ENCODE results near the gene CXCL6.

Gene CXCL6

DNA sequence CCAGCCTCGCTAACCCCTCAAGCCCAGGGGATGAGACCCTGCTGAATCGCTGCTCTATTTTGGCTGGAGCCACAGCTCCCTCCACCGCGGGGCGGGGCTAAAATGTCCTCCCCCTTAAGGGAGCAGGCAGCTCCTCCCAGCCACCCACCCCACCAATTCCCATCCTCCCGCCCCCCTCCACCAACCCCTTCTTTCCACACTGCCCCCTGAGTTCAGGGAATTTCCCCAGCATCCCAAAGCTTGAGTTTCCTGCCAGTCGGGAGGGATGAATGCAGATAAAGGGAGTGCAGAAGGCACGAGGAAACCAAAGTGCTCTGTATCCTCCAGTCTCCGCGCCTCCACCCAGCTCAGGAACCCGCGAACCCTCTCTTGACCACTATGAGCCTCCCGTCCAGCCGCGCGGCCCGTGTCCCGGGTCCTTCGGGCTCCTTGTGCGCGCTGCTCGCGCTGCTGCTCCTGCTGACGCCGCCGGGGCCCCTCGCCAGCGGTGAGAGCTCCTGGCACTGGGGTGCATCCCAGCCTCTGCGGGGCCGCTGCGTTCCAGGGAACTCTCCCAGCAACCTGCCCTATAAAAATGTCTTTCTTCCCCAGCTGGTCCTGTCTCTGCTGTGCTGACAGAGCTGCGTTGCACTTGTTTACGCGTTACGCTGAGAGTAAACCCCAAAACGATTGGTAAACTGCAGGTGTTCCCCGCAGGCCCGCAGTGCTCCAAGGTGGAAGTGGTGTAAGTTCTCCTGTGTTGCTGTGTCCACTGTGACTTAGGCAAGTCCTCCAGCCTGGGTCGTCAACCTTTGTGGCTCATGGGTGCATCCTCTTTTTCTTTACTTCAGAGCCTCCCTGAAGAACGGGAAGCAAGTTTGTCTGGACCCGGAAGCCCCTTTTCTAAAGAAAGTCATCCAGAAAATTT, at the start of gene CXCL6:
CXCL6 (plus strand) TSS at position 306 of the 907 bp plus-strand sequence; CDS start at position 379, 73 bp downstream.
- no peak within 1 kb of the TSS for H3K9ac ChIP-seq (ENCODE audit: low read length)
- H3K4me1 ChIP-seq (ENCODE audit: control insufficient read depth, insufficient read depth, low read length): no peaks in the 10 kb centered on the region
- no peak within 1 kb of the TSS for H3K27ac ChIP-seq (ENCODE audit: low read depth, low read length)
- no peaks in the 10 kb centered on the region for H3K36me3 ChIP-seq (ENCODE audit: control insufficient read depth, insufficient read depth, low read length)
- peak within 1 kb of the TSS; percentile 14 for H3K4me3 ChIP-seq (ENCODE audit: low read length)
- no peaks in the 10 kb centered on the region for H3K27me3 ChIP-seq (ENCODE audit: control insufficient read depth, insufficient read depth, low read length)

DNA sequence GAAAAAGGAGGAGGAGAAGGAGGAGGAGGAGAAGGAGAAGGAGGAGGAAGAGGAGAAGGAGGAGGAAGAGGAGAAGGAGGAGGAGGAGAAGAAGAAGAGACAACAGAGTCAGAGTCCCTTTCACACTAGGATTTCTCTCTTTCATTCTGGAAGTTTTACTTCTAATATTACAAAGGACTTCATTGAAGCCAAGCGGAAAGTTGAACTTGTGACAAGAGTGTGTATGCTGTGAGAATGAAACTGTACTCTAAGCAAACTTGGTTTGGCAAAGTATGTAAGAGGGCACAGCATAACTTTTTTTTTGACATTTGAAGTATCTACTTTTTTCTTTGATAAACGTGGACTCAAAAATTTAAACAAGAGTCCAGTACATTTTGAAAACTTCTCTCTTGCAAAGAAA, 48.1 kb upstream of the CXCL6 start:
- no peak overlapping the region for H3K27ac ChIP-seq (ENCODE audit: low read depth, low read length)
- no peaks in the 10 kb centered on the region for H3K36me3 ChIP-seq (ENCODE audit: control insufficient read depth, insufficient read depth, low read length)
- H3K27me3 ChIP-seq (ENCODE audit: control insufficient read depth, insufficient read depth, low read length): no peaks in the 10 kb centered on the region
- H3K4me1 ChIP-seq (ENCODE audit: control insufficient read depth, insufficient read depth, low read length): no peaks in the 10 kb centered on the region
- H3K9ac ChIP-seq (ENCODE audit: low read length): no peak overlapping the region
- H3K4me3 ChIP-seq (ENCODE audit: low read length): no peak overlapping the region

DNA sequence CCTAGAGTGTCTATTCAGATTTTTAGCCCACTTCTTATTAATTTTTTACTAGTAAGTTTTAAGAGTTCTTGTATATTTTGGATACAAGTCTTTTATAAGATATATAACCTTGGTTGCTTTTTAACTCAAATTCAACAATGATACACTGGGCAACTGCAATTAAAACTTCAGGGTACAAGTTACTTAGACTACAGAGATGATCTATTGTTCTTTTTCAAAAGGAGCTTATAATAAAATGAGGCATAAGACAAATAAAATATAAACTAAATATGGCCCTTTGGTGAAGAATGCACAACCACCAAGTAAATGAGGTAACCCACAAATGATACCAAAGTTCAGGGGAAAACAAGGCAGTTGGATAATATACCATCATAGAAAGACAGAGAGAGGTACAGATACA, 37.6 kb upstream of the CXCL6 start:
- Histone ChIP-seq H3K9ac (ENCODE audit: low read length) (no peak overlapping the region), H3K4me3 (ENCODE audit: low read length) (no peak overlapping the region), H3K27ac (ENCODE audit: low read depth, low read length) (no peak overlapping the region), H3K27me3 (ENCODE audit: control insufficient read depth, insufficient read depth, low read length) (no peaks in the 10 kb centered on the region), H3K4me1 (ENCODE audit: control insufficient read depth, insufficient read depth, low read length) (no peaks in the 10 kb centered on the region), H3K36me3 (ENCODE audit: control insufficient read depth, insufficient read depth, low read length) (no peaks in the 10 kb centered on the region)

DNA sequence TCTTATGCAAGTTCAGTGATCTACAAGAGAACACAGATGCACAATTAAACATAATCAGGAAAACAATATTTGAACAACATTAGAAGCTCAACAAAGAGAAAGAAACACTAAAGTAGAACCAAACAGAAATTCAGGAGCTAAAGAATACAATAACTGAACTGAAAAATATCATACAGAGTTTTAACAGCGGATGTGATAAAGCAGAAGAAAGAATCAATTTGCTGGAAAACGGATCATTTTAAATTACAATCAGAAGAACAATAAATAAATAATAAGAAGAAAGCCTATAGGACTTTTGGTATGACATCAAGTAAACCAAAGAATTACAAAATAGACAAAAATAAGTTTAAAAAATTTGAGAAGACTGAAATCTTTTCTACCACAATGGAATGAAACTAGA, 36.3 kb upstream of the CXCL6 start:
- Histone ChIP-seq H3K27me3 (ENCODE audit: control insufficient read depth, insufficient read depth, low read length) (no peaks in the 10 kb centered on the region), H3K36me3 (ENCODE audit: control insufficient read depth, insufficient read depth, low read length) (no peaks in the 10 kb centered on the region), H3K4me3 (ENCODE audit: low read length) (no peak overlapping the region), H3K9ac (ENCODE audit: low read length) (no peak overlapping the region), H3K27ac (ENCODE audit: low read depth, low read length) (no peak overlapping the region), H3K4me1 (ENCODE audit: control insufficient read depth, insufficient read depth, low read length) (no peaks in the 10 kb centered on the region)

DNA sequence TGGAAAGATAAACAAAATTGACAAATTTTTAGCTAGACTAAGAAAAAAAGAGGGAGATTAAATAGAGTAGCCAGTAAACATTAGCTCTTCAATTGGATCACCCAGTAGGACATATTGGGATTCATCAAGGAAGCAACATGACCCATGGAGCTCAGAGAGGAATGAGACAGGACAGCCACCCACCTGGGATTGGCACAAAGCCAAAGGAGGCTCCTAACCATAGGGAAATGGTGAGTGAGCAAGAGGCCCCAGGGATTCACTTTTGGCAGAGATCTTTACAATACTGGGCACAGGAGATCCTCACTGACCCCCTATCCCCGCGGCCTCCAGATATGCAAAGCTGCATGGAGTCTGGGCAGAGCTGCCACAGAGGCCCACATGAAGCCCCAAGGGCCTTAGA, 34.8 kb upstream of the CXCL6 start:
- H3K36me3 ChIP-seq (ENCODE audit: control insufficient read depth, insufficient read depth, low read length): no peaks in the 10 kb centered on the region
- no peaks in the 10 kb centered on the region for H3K4me1 ChIP-seq (ENCODE audit: control insufficient read depth, insufficient read depth, low read length)
- no peak overlapping the region for H3K27ac ChIP-seq (ENCODE audit: low read depth, low read length)
- no peak overlapping the region for H3K4me3 ChIP-seq (ENCODE audit: low read length)
- no peak overlapping the region for H3K9ac ChIP-seq (ENCODE audit: low read length)
- no peaks in the 10 kb centered on the region for H3K27me3 ChIP-seq (ENCODE audit: control insufficient read depth, insufficient read depth, low read length)

DNA sequence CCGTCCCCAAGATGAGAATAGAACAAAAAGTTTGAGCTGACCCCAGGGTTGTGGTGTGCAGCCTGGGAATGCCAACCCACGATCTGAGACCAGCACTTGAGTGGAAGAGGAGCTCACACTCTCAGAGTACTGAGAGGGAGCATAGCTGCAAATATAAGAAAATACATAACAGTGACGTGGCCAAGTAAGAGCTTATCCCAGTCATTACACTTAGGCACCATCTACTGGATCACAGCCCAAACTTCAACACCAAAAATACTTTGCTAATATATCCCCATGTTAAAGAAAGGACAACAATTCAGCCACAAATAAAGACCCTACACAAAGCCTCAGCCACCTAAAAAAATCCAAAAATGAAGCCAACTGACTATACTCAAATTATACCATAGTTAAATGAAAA, 33.3 kb upstream of the CXCL6 start:
- Histone ChIP-seq H3K9ac (ENCODE audit: low read length) (no peak overlapping the region), H3K27ac (ENCODE audit: low read depth, low read length) (no peak overlapping the region), H3K36me3 (ENCODE audit: control insufficient read depth, insufficient read depth, low read length) (no peaks in the 10 kb centered on the region), H3K4me3 (ENCODE audit: low read length) (no peak overlapping the region), H3K27me3 (ENCODE audit: control insufficient read depth, insufficient read depth, low read length) (no peaks in the 10 kb centered on the region), H3K4me1 (ENCODE audit: control insufficient read depth, insufficient read depth, low read length) (no peaks in the 10 kb centered on the region)

DNA sequence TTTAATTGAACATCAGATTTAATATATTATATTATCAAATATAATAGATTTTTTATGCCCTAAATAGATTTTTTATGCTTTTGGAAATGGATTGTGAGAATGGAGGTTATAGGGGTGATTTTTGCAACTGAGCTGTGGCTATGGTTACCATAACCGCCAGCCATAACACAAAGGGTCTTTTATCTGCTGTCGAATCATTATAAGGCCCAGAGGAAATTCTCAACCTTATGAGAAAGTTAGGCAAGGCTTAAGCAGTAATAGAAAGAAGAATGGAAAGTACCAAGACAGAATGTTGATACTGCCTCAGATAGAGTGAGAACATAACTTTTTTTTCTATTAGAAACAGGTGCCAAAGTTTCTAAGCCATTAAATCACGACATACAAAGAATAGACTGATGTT, 26.3 kb upstream of the CXCL6 start:
- H3K27ac ChIP-seq (ENCODE audit: low read depth, low read length): no peak overlapping the region
- no peak overlapping the region for H3K4me3 ChIP-seq (ENCODE audit: low read length)
- no peaks in the 10 kb centered on the region for H3K36me3 ChIP-seq (ENCODE audit: control insufficient read depth, insufficient read depth, low read length)
- H3K4me1 ChIP-seq (ENCODE audit: control insufficient read depth, insufficient read depth, low read length): no peaks in the 10 kb centered on the region
- H3K9ac ChIP-seq (ENCODE audit: low read length): no peak overlapping the region
- no peaks in the 10 kb centered on the region for H3K27me3 ChIP-seq (ENCODE audit: control insufficient read depth, insufficient read depth, low read length)

DNA sequence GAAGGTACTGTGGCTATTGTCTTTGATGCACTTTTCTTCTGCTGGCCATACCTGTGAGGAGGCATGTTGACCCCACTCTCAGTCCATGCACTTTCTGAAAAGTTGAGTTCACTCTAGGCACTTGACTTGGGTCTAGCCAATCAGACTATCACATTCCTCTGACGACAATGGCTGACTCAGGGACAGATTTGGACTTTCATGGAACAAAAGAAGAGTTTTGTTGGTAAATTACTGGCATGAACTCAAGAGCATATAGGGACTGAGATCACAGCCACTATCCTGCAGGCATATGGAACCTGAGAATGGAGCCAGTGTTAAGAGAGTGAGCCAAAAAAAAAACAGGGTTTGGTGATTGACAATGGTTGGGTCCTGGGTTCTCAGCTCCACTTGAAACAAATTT, 24.6 kb upstream of the CXCL6 start:
- Histone ChIP-seq H3K27me3 (ENCODE audit: control insufficient read depth, insufficient read depth, low read length) (no peaks in the 10 kb centered on the region), H3K36me3 (ENCODE audit: control insufficient read depth, insufficient read depth, low read length) (no peaks in the 10 kb centered on the region), H3K4me1 (ENCODE audit: control insufficient read depth, insufficient read depth, low read length) (no peaks in the 10 kb centered on the region), H3K9ac (ENCODE audit: low read length) (no peak overlapping the region), H3K4me3 (ENCODE audit: low read length) (no peak overlapping the region), H3K27ac (ENCODE audit: low read depth, low read length) (no peak overlapping the region)

DNA sequence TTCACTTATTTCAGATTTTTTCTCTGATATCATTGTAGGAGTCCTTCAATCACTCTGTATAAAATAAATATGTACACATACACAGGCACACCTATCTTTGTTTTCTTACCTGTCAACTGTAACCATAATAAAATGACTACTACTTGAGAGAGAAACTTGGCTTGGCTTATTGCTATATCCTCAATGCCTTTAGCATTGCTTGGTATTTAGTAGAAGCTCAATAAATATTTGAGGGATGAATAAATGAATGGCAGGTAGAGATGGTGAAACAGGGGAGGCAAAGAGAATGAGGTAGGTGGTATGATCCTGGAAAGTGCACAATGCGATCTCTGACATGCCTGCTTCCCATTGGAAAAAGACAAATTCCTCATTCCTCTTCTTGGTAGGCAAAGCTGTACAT, 21.8 kb upstream of the CXCL6 start:
- no peak overlapping the region for H3K4me3 ChIP-seq (ENCODE audit: low read length)

DNA sequence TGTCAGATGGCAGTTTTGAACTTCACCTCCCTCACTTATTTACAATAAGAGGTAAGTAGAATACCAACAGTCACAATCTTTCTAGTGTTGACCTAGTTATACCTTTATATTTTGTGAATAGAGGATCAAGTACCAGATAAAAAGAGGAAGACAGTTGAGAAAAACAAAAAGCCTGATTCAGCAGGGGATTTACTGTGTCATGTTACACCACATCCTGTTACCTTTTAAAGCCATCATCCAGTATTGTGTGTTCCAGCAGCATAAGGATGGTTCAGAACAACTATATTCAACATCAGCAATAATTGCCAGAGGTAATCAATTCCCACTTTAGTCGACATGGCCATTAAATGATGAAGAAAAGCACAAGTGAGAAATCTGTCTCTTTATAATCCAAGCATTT, 21.3 kb upstream of the CXCL6 start:
- H3K9ac ChIP-seq (ENCODE audit: low read length): no peak overlapping the region
- H3K4me1 ChIP-seq (ENCODE audit: control insufficient read depth, insufficient read depth, low read length): no peaks in the 10 kb centered on the region
- no peaks in the 10 kb centered on the region for H3K27me3 ChIP-seq (ENCODE audit: control insufficient read depth, insufficient read depth, low read length)
- H3K27ac ChIP-seq (ENCODE audit: low read depth, low read length): no peak overlapping the region
- H3K36me3 ChIP-seq (ENCODE audit: control insufficient read depth, insufficient read depth, low read length): no peaks in the 10 kb centered on the region
- H3K4me3 ChIP-seq (ENCODE audit: low read length): no peak overlapping the region

More for the DNA sequence above, 21.8 kb upstream of the CXCL6 start:
- Histone ChIP-seq H3K36me3 (ENCODE audit: control insufficient read depth, insufficient read depth, low read length) (no peaks in the 10 kb centered on the region), H3K9ac (ENCODE audit: low read length) (no peak overlapping the region), H3K4me1 (ENCODE audit: control insufficient read depth, insufficient read depth, low read length) (no peaks in the 10 kb centered on the region), H3K27me3 (ENCODE audit: control insufficient read depth, insufficient read depth, low read length) (no peaks in the 10 kb centered on the region), H3K27ac (ENCODE audit: low read depth, low read length) (no peak overlapping the region)

DNA sequence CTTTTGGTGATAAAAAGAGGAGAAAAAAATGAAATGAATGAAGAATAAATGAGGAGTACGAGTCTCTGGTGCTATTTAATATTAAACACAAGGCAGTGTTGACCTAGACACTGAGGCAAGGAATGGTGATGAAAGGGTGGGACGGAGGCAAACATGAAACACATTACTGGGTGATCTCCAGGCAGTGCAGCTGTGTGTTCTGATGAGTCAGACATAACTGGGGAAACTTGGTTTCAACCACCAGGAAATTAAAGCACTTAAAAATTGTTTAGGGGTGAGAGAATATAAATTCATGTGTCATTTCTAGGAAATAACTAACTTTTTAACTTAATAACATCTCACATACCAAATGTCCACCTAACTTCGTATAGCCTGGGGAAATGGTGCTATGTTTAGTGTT, 19.7 kb upstream of the CXCL6 start:
- no peak overlapping the region for H3K9ac ChIP-seq (ENCODE audit: low read length)
- H3K27ac ChIP-seq (ENCODE audit: low read depth, low read length): no peak overlapping the region
- H3K4me1 ChIP-seq (ENCODE audit: control insufficient read depth, insufficient read depth, low read length): no peaks in the 10 kb centered on the region
- H3K4me3 ChIP-seq (ENCODE audit: low read length): no peak overlapping the region
- no peaks in the 10 kb centered on the region for H3K27me3 ChIP-seq (ENCODE audit: control insufficient read depth, insufficient read depth, low read length)
- H3K36me3 ChIP-seq (ENCODE audit: control insufficient read depth, insufficient read depth, low read length): no peaks in the 10 kb centered on the region

DNA sequence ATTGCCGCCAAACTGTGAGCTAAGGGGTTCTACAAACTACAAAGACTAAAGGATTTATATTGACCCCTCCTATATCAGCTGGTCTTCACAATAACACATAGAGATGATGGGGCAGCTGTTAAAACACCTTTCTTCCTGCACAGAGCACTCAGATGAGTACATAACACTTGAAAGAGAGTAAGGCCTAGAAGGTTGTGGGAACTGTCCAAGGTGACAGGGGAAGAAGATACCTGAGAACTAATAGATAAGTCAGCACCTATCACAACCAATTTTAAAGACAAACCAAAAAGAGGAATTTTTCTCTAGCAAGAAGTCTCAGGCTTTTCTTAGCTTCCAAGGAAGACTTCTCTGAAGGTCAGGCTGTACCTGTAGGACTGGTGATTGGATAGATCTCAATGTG, 19.1 kb upstream of the CXCL6 start:
- no peak overlapping the region for H3K4me3 ChIP-seq (ENCODE audit: low read length)
- H3K27ac ChIP-seq (ENCODE audit: low read depth, low read length): no peak overlapping the region
- H3K27me3 ChIP-seq (ENCODE audit: control insufficient read depth, insufficient read depth, low read length): no peaks in the 10 kb centered on the region
- H3K9ac ChIP-seq (ENCODE audit: low read length): no peak overlapping the region
- H3K36me3 ChIP-seq (ENCODE audit: control insufficient read depth, insufficient read depth, low read length): no peaks in the 10 kb centered on the region
- no peaks in the 10 kb centered on the region for H3K4me1 ChIP-seq (ENCODE audit: control insufficient read depth, insufficient read depth, low read length)

DNA sequence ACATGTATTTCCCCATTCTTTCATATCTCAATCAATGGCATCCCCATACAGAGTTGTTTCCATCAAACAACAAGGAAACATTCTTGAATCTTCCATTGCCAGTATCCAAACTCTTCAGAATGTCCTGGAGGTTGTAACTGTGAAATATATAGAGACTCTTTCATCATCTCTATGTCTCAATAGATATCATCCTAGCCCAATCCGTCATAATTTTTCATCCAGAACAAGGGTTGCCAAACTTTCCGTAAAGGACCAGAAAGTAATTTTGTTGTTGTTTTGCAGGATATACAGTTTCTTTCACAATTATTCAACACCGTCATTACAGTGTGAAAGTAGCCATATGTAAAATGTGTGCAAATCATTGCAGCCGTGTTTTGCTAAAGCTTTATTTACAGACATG, 15.2 kb upstream of the CXCL6 start:
- no peak overlapping the region for H3K4me3 ChIP-seq (ENCODE audit: low read length)
- no peaks in the 10 kb centered on the region for H3K27me3 ChIP-seq (ENCODE audit: control insufficient read depth, insufficient read depth, low read length)
- no peaks in the 10 kb centered on the region for H3K4me1 ChIP-seq (ENCODE audit: control insufficient read depth, insufficient read depth, low read length)
- H3K9ac ChIP-seq (ENCODE audit: low read length): no peak overlapping the region
- H3K27ac ChIP-seq (ENCODE audit: low read depth, low read length): no peak overlapping the region
- H3K36me3 ChIP-seq (ENCODE audit: control insufficient read depth, insufficient read depth, low read length): no peaks in the 10 kb centered on the region

Measured in rectal smooth muscle tissue (tissue), 1 donor.